Vagina (tissue), 2 donors: ENCODE measurements around the gene DCTN4.

Experiments used
- CTCF ChIP-seq, 3 experiments: fragments of 450-650 bp in 2 of 3; fragments of 200-600 bp in 1 of 3; sonication (generic) in 1 of 3; IDR thresholded peaks; one replicate each; pipeline ENCODE4 v1.5.1; 2017 to 2019; ENCODE audit warnings: antibody characterized with exemption in 3 of 3, mild to moderate bottlenecking in 2 of 3, moderate library complexity in 2 of 3
- POLR2A ChIP-seq, 2 donors: fragments of 450-650 bp; IDR thresholded peaks; one replicate each; pipeline ENCODE4 v1.6.1; 2017; ENCODE audit warnings: antibody characterized with exemption in 2 of 2, mild to moderate bottlenecking in 2 of 2, moderate library complexity in 2 of 2

- TF ChIP-seq CTCF (IDR thresholded peaks at IDR 0.05) (no peak), POLR2A (IDR thresholded peaks at IDR 0.05) (no peak)
Measured at GRCh38 chr5:150758203-150758530, 650 bp downstream of the DCTN4 start.
